ENCODE results near the gene DNAJB2. TPM values are rescaled to one million over a fixed set of nuclear protein-coding genes. Genes with fewer than 3 reads are reported as not detected.

The DNAJB2 gene
- total RNA-seq, 4 donors from 2014 or later, result 91.2 to 138 (median 107) TPM

- Histone ChIP-seq H3K9me3 (no peaks in the 10 kb centered on the region), H3K36me3 (peaks cover 5% of the 10 kb centered on the region), H3K4me1 (peaks cover 61% of the 10 kb centered on the region), H3K27ac (peak overlapping the region; percentile 42), H3K4me3 (no peak overlapping the region), H3K27me3 (no peaks in the 10 kb centered on the region)
- 14% methylated on average over 15 of the region's 16 CpGs for WGBS
- DNase-seq (ENCODE audit: low spot score in 2 of 2), result peak; percentile 81 to 83
- TF ChIP-seq POLR2A (IDR thresholded peaks at IDR 0.05) (no peak), EP300 (IDR thresholded peaks at IDR 0.05) (no peak), POLR2AphosphoS5 (IDR thresholded peaks at IDR 0.05) (no peak), CTCF (IDR thresholded peaks at IDR 0.05) (no peak)
Observed at GRCh38 chr2:219289537-219290361, 10.6 kb downstream of the DNAJB2 start.

- peak overlapping the region; percentile 42 for H3K27ac ChIP-seq
- 88% methylated on average over 16 of the region's 16 CpGs for WGBS
- H3K4me1 ChIP-seq, result peaks cover 59% of the 10 kb centered on the region
- H3K4me3 ChIP-seq, result no peak overlapping the region
- no peaks in the 10 kb centered on the region for H3K9me3 ChIP-seq
- no peaks in the 10 kb centered on the region for H3K27me3 ChIP-seq
- TF ChIP-seq POLR2A (IDR thresholded peaks at IDR 0.05) (no peak), POLR2AphosphoS5 (IDR thresholded peaks at IDR 0.05) (no peak), CTCF (IDR thresholded peaks at IDR 0.05) (no peak)
- H3K36me3 ChIP-seq, result no peaks in the 10 kb centered on the region
- peak; percentile 53 to 72 for DNase-seq (ENCODE audit: low spot score in 2 of 2)
Observed at GRCh38 chr2:219290381-219291171, 11.4 kb downstream of the DNAJB2 start.

GRCh38 chr2:219291394-219291793 is 12.2 kb downstream of the DNAJB2 start:
- Histone ChIP-seq H3K4me1 (peaks cover 50% of the 10 kb centered on the region), H3K4me3 (no peak overlapping the region), H3K36me3 (no peaks in the 10 kb centered on the region), H3K9me3 (no peaks in the 10 kb centered on the region), H3K27ac (no peak overlapping the region), H3K27me3 (no peaks in the 10 kb centered on the region)
- TF ChIP-seq POLR2AphosphoS5 (IDR thresholded peaks at IDR 0.05) (no peak), EP300 (IDR thresholded peaks at IDR 0.05) (no peak), CTCF (IDR thresholded peaks at IDR 0.05) (no peak), POLR2A (IDR thresholded peaks at IDR 0.05) (no peak)
- peak in 1 of 2 donors; percentile 56 for DNase-seq (ENCODE audit: low spot score in 2 of 2)
- WGBS, result 89% methylated on average over 7 of the region's 7 CpGs

- H3K27ac ChIP-seq, result no peak overlapping the region
Observed at GRCh38 chr2:219291910-219292490, 12.8 kb downstream of the DNAJB2 start.

More at GRCh38 chr2:219291910-219292490, 12.8 kb downstream of the DNAJB2 start:
- Histone ChIP-seq H3K4me1 (peaks cover 44% of the 10 kb centered on the region), H3K36me3 (no peaks in the 10 kb centered on the region), H3K27me3 (no peaks in the 10 kb centered on the region), H3K9me3 (no peaks in the 10 kb centered on the region), H3K4me3 (no peak overlapping the region)
- WGBS, result 76% methylated on average over 4 of the region's 4 CpGs
- DNase-seq (ENCODE audit: low spot score in 2 of 2), result peak in 1 of 2 donors; percentile 55
- TF ChIP-seq POLR2AphosphoS5 (IDR thresholded peaks at IDR 0.05), result no peak
- TF ChIP-seq CTCF (IDR thresholded peaks at IDR 0.05), result no peak
- no peak for TF ChIP-seq EP300 (IDR thresholded peaks at IDR 0.05)
- TF ChIP-seq POLR2A (IDR thresholded peaks at IDR 0.05), result no peak

Measured in suprapubic skin (tissue), 4 donors.